ENCODE data around the gene SKIDA1.
"Not testable (repeated sequence)": the region's sequence is repeated elsewhere in the genome, so short reads cannot be mapped to it uniquely, and the experiment has no call there.

The SKIDA1 gene

GRCh38 chr10:21525367-21526187 lies at the start of gene SKIDA1:
SKIDA1 (minus strand) TSS chr10:21525682; CDS start chr10:21517822, 7,860 bp downstream.
- H3K27me3 ChIP-seq (ENCODE audit: low read depth) = no peaks in the 10 kb centered on the region
- in situ Hi-C loops (cut with MboI; ENCODE audit: low sequenced_read_pairs) = no loop called here
- H3K9me3 ChIP-seq = no peaks in the 10 kb centered on the region
- peak; percentile 94 to 96 for DNase-seq (ENCODE audit: low spot score in 2 of 2)
- H3K4me3 ChIP-seq = peak within 1 kb of the TSS; percentile 42
- no peaks in the 10 kb centered on the region for H3K36me3 ChIP-seq (replicated peaks)
- peaks cover 51% of the 10 kb centered on the region for H3K4me1 ChIP-seq

GRCh38 chr10:21574514-21574913 lies 49.0 kb upstream of the SKIDA1 start:
- H3K36me3 ChIP-seq (replicated peaks); H3K9me3 ChIP-seq; in situ Hi-C loops (cut with MboI; ENCODE audit: low sequenced_read_pairs); H3K4me3 ChIP-seq; H3K27me3 ChIP-seq (ENCODE audit: low read depth); DNase-seq (ENCODE audit: low spot score in 2 of 2): not testable (repeated sequence)
- H3K4me1 ChIP-seq = peaks cover 38% of the 10 kb centered on the region

DNA sequence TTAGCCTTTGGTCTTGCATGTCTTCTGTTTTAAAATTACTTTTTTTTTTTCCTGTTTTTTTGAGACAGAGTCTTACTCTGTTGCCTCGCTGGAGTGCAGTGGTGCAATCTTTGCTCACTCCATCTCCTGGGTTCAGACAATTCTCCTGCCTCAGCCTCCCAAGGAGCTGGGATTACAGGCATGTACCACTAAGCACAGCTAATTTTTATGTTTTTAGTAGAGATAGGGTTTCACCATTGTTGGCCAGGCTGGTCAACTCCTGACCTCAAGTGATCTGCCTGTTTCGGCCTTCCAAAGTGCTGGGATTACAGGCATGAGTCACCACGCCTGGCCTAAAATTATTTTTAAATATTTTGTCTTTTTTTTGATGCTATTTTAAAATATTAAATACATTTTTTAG lies 47.1 kb upstream of the SKIDA1 start:
- Histone ChIP-seq H3K4me3 (no peak overlapping the region), H3K27me3 (ENCODE audit: low read depth) (no peaks in the 10 kb centered on the region), H3K36me3 (replicated peaks) (peaks cover 3% of the 10 kb centered on the region; the same call in 1 of the 2 replicates), H3K4me1 (peaks cover 26% of the 10 kb centered on the region), H3K9me3 (no peaks in the 10 kb centered on the region)
- DNase-seq (ENCODE audit: low spot score in 2 of 2) = no peak
- in situ Hi-C loops (cut with MboI; ENCODE audit: low sequenced_read_pairs) = no loop called here

- no peak for DNase-seq (ENCODE audit: low spot score in 2 of 2)
- Histone ChIP-seq H3K9me3 (no peaks in the 10 kb centered on the region), H3K4me1 (peaks cover 21% of the 10 kb centered on the region), H3K36me3 (replicated peaks) (peaks cover 8% of the 10 kb centered on the region), H3K27me3 (ENCODE audit: low read depth) (no peaks in the 10 kb centered on the region), H3K4me3 (no peak overlapping the region)
- in situ Hi-C loops (cut with MboI; ENCODE audit: low sequenced_read_pairs) = no loop called here
Measured at GRCh38 chr10:21570761-21571521, 45.5 kb upstream of the SKIDA1 start.

- H3K4me3 ChIP-seq; in situ Hi-C loops (cut with MboI; ENCODE audit: low sequenced_read_pairs); H3K9me3 ChIP-seq; H3K27me3 ChIP-seq (ENCODE audit: low read depth); DNase-seq (ENCODE audit: low spot score in 2 of 2): not testable (repeated sequence)
- Histone ChIP-seq H3K4me1 (peaks cover 30% of the 10 kb centered on the region), H3K36me3 (replicated peaks) (peaks cover 51% of the 10 kb centered on the region)
Measured at GRCh38 chr10:21558984-21559383, 33.5 kb upstream of the SKIDA1 start.

GRCh38 chr10:21556527-21556926 lies 31.0 kb upstream of the SKIDA1 start:
- in situ Hi-C loops (cut with MboI; ENCODE audit: low sequenced_read_pairs) = no loop called here
- peaks cover 30% of the 10 kb centered on the region for H3K4me1 ChIP-seq
- no peak overlapping the region for H3K4me3 ChIP-seq
- no peaks in the 10 kb centered on the region for H3K9me3 ChIP-seq
- peaks cover 65% of the 10 kb centered on the region for H3K36me3 ChIP-seq (replicated peaks)
- no peak for DNase-seq (ENCODE audit: low spot score in 2 of 2)
- H3K27me3 ChIP-seq (ENCODE audit: low read depth) = no peaks in the 10 kb centered on the region

- Histone ChIP-seq H3K4me1 (peaks cover 12% of the 10 kb centered on the region), H3K27me3 (ENCODE audit: low read depth) (no peaks in the 10 kb centered on the region), H3K4me3 (no peak overlapping the region), H3K9me3 (no peaks in the 10 kb centered on the region), H3K36me3 (replicated peaks) (peaks cover 64% of the 10 kb centered on the region)
- DNase-seq (ENCODE audit: low spot score in 2 of 2) = no peak
- in situ Hi-C loops (cut with MboI; ENCODE audit: low sequenced_read_pairs) = no loop called here
Measured at GRCh38 chr10:21552638-21553037, 27.2 kb upstream of the SKIDA1 start.

- Histone ChIP-seq H3K27me3 (ENCODE audit: low read depth) (no peaks in the 10 kb centered on the region), H3K4me1 (no peaks in the 10 kb centered on the region), H3K9me3 (no peaks in the 10 kb centered on the region), H3K4me3 (no peak overlapping the region), H3K36me3 (replicated peaks) (peaks cover 68% of the 10 kb centered on the region)
- DNase-seq (ENCODE audit: low spot score in 2 of 2) = no peak
- in situ Hi-C loops (cut with MboI; ENCODE audit: low sequenced_read_pairs) = no loop called here
Measured at GRCh38 chr10:21547246-21547645, 21.8 kb upstream of the SKIDA1 start.

DNA sequence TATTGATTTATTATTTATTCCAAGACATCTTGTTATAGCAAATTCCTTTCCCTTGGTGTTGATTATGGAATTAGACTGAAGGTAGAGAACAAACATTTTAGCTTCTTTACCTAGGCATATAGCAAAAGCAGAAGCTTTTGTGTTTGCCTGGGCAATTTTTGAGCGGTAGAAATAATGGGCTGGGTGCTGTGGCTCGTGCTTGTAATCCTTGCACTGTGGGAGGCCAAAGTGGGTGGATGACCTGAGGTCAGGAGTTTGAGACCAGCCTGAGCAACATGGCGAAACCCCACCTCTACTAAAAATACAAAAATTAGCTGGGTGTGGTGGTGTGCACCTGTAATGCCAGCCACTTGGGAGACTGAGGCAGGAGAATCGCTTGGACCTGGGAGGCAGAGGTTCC lies 15.2 kb upstream of the SKIDA1 start:
- DNase-seq (ENCODE audit: low spot score in 2 of 2); H3K9me3 ChIP-seq; in situ Hi-C loops (cut with MboI; ENCODE audit: low sequenced_read_pairs); H3K4me1 ChIP-seq; H3K4me3 ChIP-seq; H3K27me3 ChIP-seq (ENCODE audit: low read depth): not testable (repeated sequence)
- peaks cover 86% of the 10 kb centered on the region for H3K36me3 ChIP-seq (replicated peaks)

GRCh38 chr10:21536874-21537273 lies 11.4 kb upstream of the SKIDA1 start:
- H3K36me3 ChIP-seq (replicated peaks) = peaks cover 51% of the 10 kb centered on the region
- no peak for DNase-seq (ENCODE audit: low spot score in 2 of 2)
- H3K27me3 ChIP-seq (ENCODE audit: low read depth) = no peaks in the 10 kb centered on the region
- H3K9me3 ChIP-seq = no peaks in the 10 kb centered on the region
- H3K4me1 ChIP-seq = peaks cover 16% of the 10 kb centered on the region
- in situ Hi-C loops (cut with MboI; ENCODE audit: low sequenced_read_pairs) = no loop called here
- no peak overlapping the region for H3K4me3 ChIP-seq

DNA sequence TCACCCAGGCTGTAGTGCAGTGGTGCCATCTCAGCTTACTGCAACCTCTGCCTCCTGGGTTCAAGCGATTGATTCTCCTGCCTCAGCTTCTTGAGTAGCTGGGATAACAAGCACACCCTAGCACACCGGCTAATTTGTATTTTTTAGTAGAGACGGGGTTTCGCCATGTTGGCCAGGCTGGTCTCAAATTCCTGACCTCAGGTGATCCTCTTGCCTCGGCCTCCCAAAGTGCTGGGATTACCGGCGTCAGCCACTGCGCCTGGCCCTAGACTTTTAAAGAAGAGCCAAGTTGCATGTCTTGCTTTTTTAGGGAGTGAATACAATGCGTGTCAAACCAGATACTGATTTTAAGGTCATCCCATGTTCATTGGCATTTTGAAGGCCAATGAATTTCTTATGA lies 10.5 kb upstream of the SKIDA1 start:
- DNase-seq (ENCODE audit: low spot score in 2 of 2); H3K27me3 ChIP-seq (ENCODE audit: low read depth); H3K9me3 ChIP-seq; in situ Hi-C loops (cut with MboI; ENCODE audit: low sequenced_read_pairs): not testable (repeated sequence)
- peak overlapping the region; percentile 57 for H3K4me3 ChIP-seq
- peaks cover 24% of the 10 kb centered on the region for H3K4me1 ChIP-seq
- H3K36me3 ChIP-seq (replicated peaks) = peaks cover 42% of the 10 kb centered on the region

DNA sequence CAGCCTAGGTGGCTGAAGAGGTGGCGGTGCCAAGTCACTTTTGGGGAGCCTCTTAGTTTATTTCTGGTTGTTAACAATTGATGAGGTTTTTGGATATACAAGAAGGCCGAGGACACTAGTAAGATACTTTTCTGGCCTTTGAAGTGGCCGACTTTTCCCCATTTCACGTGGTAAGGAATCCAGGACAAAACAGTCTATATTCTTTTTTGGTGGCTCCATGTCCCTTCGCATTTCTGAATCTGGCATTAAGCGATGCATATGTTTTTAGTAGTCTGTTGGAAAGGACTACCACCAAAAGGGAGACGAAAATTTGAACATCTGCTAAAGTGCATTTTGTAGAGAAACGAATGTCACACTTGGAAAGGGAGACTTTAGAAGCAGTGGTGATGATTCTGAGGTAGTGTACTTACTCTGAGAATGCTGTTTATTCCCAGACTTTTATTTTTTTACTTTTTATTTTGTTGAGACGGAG lies 10.0 kb upstream of the SKIDA1 start:
- peaks cover 38% of the 10 kb centered on the region for H3K36me3 ChIP-seq (replicated peaks)
- H3K4me3 ChIP-seq = peak overlapping the region; percentile 57
- H3K27me3 ChIP-seq (ENCODE audit: low read depth) = no peaks in the 10 kb centered on the region
- H3K9me3 ChIP-seq = no peaks in the 10 kb centered on the region
- H3K4me1 ChIP-seq = peaks cover 28% of the 10 kb centered on the region
- in situ Hi-C loops (cut with MboI; ENCODE audit: low sequenced_read_pairs) = no loop called here
- no peak for DNase-seq (ENCODE audit: low spot score in 2 of 2)

DNA sequence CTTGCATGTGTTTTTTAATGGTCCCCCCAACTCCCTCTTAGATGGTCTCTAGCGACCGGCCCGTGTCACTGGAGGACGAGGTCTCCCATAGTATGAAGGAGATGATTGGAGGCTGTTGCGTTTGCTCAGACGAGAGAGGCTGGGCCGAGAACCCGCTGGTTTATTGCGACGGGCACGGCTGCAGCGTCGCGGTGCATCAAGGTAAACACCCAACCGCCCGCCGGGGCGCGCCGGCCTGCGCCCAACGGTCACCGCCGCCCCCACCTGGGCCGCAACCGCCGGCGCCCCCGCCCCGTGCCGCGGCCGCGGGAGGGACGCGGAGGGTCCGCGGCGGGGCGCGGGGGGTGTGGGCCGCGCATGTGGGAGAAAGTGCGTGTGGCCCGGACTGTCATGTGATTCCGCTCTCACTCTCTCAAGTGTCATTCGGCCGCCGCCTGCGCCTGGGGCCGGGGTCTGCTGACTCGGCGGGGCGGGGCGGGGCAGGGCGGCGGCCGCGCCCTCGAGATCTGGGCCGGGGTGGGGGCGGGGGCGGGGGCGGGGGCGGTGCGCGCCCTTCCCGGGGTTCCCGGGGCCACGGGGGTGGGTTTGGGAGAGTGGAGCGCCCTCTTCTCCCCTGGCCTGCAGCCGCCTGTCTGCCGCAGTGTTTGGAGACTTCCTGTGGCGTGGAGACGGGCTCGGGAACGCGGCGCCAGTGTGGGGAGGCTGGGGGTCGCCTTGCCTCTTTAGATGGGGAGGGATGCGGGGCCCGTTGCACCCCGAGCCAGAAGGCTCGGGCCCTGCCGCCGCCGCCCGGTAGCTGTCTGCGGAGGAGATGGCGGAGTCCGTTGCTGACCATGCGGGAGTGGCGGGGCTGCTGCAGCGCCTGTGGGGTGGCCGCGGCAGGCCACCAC lies 9.4 kb upstream of the SKIDA1 start:
- DNase-seq (ENCODE audit: low spot score in 2 of 2) = peak; percentile 46 to 77

More for the DNA sequence above, 9.4 kb upstream of the SKIDA1 start:
- H3K9me3 ChIP-seq = no peaks in the 10 kb centered on the region
- H3K27me3 ChIP-seq (ENCODE audit: low read depth) = no peaks in the 10 kb centered on the region
- in situ Hi-C loops (cut with MboI; ENCODE audit: low sequenced_read_pairs) = no loop called here
- peak overlapping the region; percentile 57 for H3K4me3 ChIP-seq
- peaks cover 32% of the 10 kb centered on the region for H3K4me1 ChIP-seq
- peaks cover 31% of the 10 kb centered on the region for H3K36me3 ChIP-seq (replicated peaks)

Data from HAP-1 (cell line).